ENCODE results near the gene FICD. TPM values are rescaled to one million over a fixed set of nuclear protein-coding genes. Genes with fewer than 3 reads are reported as not detected.

The FICD gene
- total and polyA plus RNA-seq, 9 of the 15 experiments (the other 6 are each of a cell fraction or from before 2014, with no cell fraction given), result 0.88 to 4.5 (median 1.9) TPM

DNA sequence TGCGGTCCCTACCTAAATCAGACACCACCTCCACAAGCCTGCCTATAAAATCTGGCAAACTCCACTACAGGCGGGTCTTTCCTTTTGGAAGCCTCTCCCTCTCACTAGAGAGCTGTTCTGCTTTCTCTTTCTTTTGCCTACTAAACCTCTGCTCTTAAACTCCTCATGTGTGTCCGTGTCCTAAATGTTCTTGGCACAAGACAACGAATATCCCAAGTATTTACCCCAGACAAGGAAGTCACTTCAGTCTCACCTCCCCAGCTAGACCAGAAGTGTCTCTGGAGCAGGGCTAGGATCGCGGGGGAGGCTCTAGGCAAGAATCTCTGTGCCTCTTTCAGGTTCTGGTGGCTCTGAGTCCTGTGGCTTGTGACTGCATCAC, 37.2 kb upstream of the FICD start (continued):
- TF ChIP-seq POLR2G (IDR thresholded peaks at IDR 0.05; ENCODE audit: low read depth, low read length) (0 out of 2 replicates have a peak, but pooled peaks have one; percentile 3), ARNT (IDR thresholded peaks at IDR 0.05) (peak in 1 of 2 experiments; percentile 41; a peak in 1 of 4 replicates), TRIM28 (IDR thresholded peaks at IDR 0.05) (no peak), EP400 (IDR thresholded peaks at IDR 0.05) (peak; percentile 41), ZKSCAN1 (IDR thresholded peaks at IDR 0.05; ENCODE audit: low read depth, low read length) (no peak), KLF1 (tag; IDR thresholded peaks at IDR 0.05) (no peak), ZNF584 (CRISPR knock-in tag; IDR thresholded peaks at IDR 0.05; ENCODE audit: low read depth) (no peak), ZNF589 (CRISPR knock-in tag; IDR thresholded peaks at IDR 0.05; ENCODE audit: low read depth) (no peak), RBM22 (IDR thresholded peaks at IDR 0.05; ENCODE audit: low read depth, low read length, poor library complexity, severe bottlenecking) (no peak), TAF9B (IDR thresholded peaks at IDR 0.05; ENCODE audit: partially characterized antibody) (no peak), KDM5B (IDR thresholded peaks at IDR 0.05; ENCODE audit: insufficient replicate concordance, low read depth, low read length) (peak; percentile 39), NFRKB (IDR thresholded peaks at IDR 0.05; ENCODE audit: low read depth) (no peak), CREB1 (IDR thresholded peaks at IDR 0.05) (0 out of 2 replicates have a peak, but pooled peaks have one; percentile 19), CREB1 (CRISPR knock-in tag; IDR thresholded peaks at IDR 0.05) (no peak), NELFE (IDR thresholded peaks at IDR 0.05; ENCODE audit: insufficient read depth, insufficient read length) (no peak)
- TF ChIP-seq, protein P1, sequence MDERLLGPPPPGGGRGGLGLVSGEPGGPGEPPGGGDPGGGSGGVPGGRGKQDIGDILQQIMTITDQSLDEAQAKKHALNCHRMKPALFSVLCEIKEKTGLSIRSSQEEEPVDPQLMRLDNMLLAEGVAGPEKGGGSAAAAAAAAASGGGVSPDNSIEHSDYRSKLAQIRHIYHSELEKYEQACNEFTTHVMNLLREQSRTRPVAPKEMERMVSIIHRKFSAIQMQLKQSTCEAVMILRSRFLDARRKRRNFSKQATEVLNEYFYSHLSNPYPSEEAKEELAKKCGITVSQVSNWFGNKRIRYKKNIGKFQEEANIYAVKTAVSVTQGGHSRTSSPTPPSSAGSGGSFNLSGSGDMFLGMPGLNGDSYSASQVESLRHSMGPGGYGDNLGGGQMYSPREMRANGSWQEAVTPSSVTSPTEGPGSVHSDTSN (CRISPR knock-in tag; IDR thresholded peaks at IDR 0.05; ENCODE audit: low read depth), result no peak
- TF ChIP-seq, protein P1 (tag; conservative IDR thresholded peaks at IDR 0.05; ENCODE audit: low read depth), result no peak
- TF ChIP-seq, protein P2, sequence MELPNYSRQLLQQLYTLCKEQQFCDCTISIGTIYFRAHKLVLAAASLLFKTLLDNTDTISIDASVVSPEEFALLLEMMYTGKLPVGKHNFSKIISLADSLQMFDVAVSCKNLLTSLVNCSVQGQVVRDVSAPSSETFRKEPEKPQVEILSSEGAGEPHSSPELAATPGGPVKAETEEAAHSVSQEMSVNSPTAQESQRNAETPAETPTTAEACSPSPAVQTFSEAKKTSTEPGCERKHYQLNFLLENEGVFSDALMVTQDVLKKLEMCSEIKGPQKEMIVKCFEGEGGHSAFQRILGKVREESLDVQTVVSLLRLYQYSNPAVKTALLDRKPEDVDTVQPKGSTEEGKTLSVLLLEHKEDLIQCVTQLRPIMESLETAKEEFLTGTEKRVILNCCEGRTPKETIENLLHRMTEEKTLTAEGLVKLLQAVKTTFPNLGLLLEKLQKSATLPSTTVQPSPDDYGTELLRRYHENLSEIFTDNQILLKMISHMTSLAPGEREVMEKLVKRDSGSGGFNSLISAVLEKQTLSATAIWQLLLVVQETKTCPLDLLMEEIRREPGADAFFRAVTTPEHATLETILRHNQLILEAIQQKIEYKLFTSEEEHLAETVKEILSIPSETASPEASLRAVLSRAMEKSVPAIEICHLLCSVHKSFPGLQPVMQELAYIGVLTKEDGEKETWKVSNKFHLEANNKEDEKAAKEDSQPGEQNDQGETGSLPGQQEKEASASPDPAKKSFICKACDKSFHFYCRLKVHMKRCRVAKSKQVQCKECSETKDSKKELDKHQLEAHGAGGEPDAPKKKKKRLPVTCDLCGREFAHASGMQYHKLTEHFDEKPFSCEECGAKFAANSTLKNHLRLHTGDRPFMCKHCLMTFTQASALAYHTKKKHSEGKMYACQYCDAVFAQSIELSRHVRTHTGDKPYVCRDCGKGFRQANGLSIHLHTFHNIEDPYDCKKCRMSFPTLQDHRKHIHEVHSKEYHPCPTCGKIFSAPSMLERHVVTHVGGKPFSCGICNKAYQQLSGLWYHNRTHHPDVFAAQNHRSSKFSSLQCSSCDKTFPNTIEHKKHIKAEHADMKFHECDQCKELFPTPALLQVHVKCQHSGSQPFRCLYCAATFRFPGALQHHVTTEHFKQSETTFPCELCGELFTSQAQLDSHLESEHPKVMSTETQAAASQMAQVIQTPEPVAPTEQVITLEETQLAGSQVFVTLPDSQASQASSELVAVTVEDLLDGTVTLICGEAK (IDR thresholded peaks at IDR 0.05), result 0 out of 2 replicates have a peak, but pooled peaks have one; percentile 13
- TF ChIP-seq, protein P2 (CRISPR knock-in tag; IDR thresholded peaks at IDR 0.05), result no peak

Data from K562 (cell line).